ENCODE data around the gene MICAL2.

The MICAL2 gene

GRCh38 chr11:12084256-12084655, 26.1 kb upstream of the MICAL2 start:
- no peak for TF ChIP-seq FOXP2 (optimal IDR thresholded peaks at IDR 0.05; ENCODE audit: control extremely low read depth, extremely low read length, insufficient read depth)
- TF ChIP-seq EZH2 (IDR thresholded peaks at IDR 0.05) = no peak

GRCh38 chr11:12085371-12086251, 24.8 kb upstream of the MICAL2 start:
- Histone ChIP-seq H3K9me3 (ENCODE audit: low read depth, low read length) (no peaks in the 10 kb centered on the region), H3K4me3 (no peak overlapping the region), H3K36me3 (ENCODE audit: insufficient read depth, low read length) (no peaks in the 10 kb centered on the region), H3K9ac (ENCODE audit: insufficient read length) (no peak overlapping the region), H3K27ac (no peak overlapping the region)
- DNase-seq (ENCODE audit: low read depth, low spot score) = no peak
- TF ChIP-seq EZH2 (IDR thresholded peaks at IDR 0.05) (no peak), POLR2AphosphoS5 (IDR thresholded peaks at IDR 0.05; ENCODE audit: borderline replicate concordance, low read depth, low read length) (no peak), FOXP2 (optimal IDR thresholded peaks at IDR 0.05; ENCODE audit: control extremely low read depth, extremely low read length, insufficient read depth) (no peak)

More at GRCh38 chr11:12084256-12084655, 26.1 kb upstream of the MICAL2 start:
- no peaks in the 10 kb centered on the region for H3K36me3 ChIP-seq (ENCODE audit: insufficient read depth, low read length)
- no peak overlapping the region for H3K9ac ChIP-seq (ENCODE audit: insufficient read length)
- no peak overlapping the region for H3K27ac ChIP-seq
- DNase-seq (ENCODE audit: low read depth, low spot score) = no peak
- no peak overlapping the region for H3K4me3 ChIP-seq
- no peaks in the 10 kb centered on the region for H3K9me3 ChIP-seq (ENCODE audit: low read depth, low read length)

GRCh38 chr11:12086271-12087074, 23.9 kb upstream of the MICAL2 start:
- Histone ChIP-seq H3K36me3 (ENCODE audit: insufficient read depth, low read length) (no peaks in the 10 kb centered on the region), H3K4me3 (no peak overlapping the region), H3K9ac (ENCODE audit: insufficient read length) (no peak overlapping the region), H3K9me3 (ENCODE audit: low read depth, low read length) (no peaks in the 10 kb centered on the region), H3K27ac (no peak overlapping the region)
- TF ChIP-seq FOXP2 (optimal IDR thresholded peaks at IDR 0.05; ENCODE audit: control extremely low read depth, extremely low read length, insufficient read depth) (no peak), POLR2AphosphoS5 (IDR thresholded peaks at IDR 0.05; ENCODE audit: borderline replicate concordance, low read depth, low read length) (no peak), EZH2 (IDR thresholded peaks at IDR 0.05) (no peak)
- DNase-seq (ENCODE audit: low read depth, low spot score) = no peak

GRCh38 chr11:12087075-12088004, 23.1 kb upstream of the MICAL2 start:
- H3K4me3 ChIP-seq = no peak overlapping the region

GRCh38 chr11:12088047-12088481, 22.3 kb upstream of the MICAL2 start:
- Histone ChIP-seq H3K9ac (ENCODE audit: insufficient read length) (no peak overlapping the region), H3K9me3 (ENCODE audit: low read depth, low read length) (no peaks in the 10 kb centered on the region), H3K4me3 (no peak overlapping the region), H3K27ac (no peak overlapping the region), H3K36me3 (ENCODE audit: insufficient read depth, low read length) (no peaks in the 10 kb centered on the region)
- TF ChIP-seq EZH2 (IDR thresholded peaks at IDR 0.05) = no peak
- TF ChIP-seq POLR2AphosphoS5 (IDR thresholded peaks at IDR 0.05; ENCODE audit: borderline replicate concordance, low read depth, low read length) = no peak
- no peak for TF ChIP-seq FOXP2 (optimal IDR thresholded peaks at IDR 0.05; ENCODE audit: control extremely low read depth, extremely low read length, insufficient read depth)
- DNase-seq (ENCODE audit: low read depth, low spot score) = no peak

More at GRCh38 chr11:12087075-12088004, 23.1 kb upstream of the MICAL2 start:
- no peak for TF ChIP-seq FOXP2 (optimal IDR thresholded peaks at IDR 0.05; ENCODE audit: control extremely low read depth, extremely low read length, insufficient read depth)
- TF ChIP-seq POLR2AphosphoS5 (IDR thresholded peaks at IDR 0.05; ENCODE audit: borderline replicate concordance, low read depth, low read length) = no peak
- TF ChIP-seq EZH2 (IDR thresholded peaks at IDR 0.05) = no peak
- DNase-seq (ENCODE audit: low read depth, low spot score) = no peak
- Histone ChIP-seq H3K9me3 (ENCODE audit: low read depth, low read length) (no peaks in the 10 kb centered on the region), H3K9ac (ENCODE audit: insufficient read length) (no peak overlapping the region), H3K36me3 (ENCODE audit: insufficient read depth, low read length) (no peaks in the 10 kb centered on the region), H3K27ac (no peak overlapping the region)

GRCh38 chr11:12088531-12088930, 21.9 kb upstream of the MICAL2 start:
- Histone ChIP-seq H3K27ac (no peak overlapping the region), H3K4me3 (no peak overlapping the region), H3K9me3 (ENCODE audit: low read depth, low read length) (no peaks in the 10 kb centered on the region), H3K9ac (ENCODE audit: insufficient read length) (no peak overlapping the region), H3K36me3 (ENCODE audit: insufficient read depth, low read length) (no peaks in the 10 kb centered on the region)
- no peak for DNase-seq (ENCODE audit: low read depth, low spot score)
- no peak for TF ChIP-seq POLR2AphosphoS5 (IDR thresholded peaks at IDR 0.05; ENCODE audit: borderline replicate concordance, low read depth, low read length)
- TF ChIP-seq EZH2 (IDR thresholded peaks at IDR 0.05) = no peak
- TF ChIP-seq FOXP2 (optimal IDR thresholded peaks at IDR 0.05; ENCODE audit: control extremely low read depth, extremely low read length, insufficient read depth) = no peak

- DNase-seq (ENCODE audit: low read depth, low spot score) = no peak
- TF ChIP-seq POLR2AphosphoS5 (IDR thresholded peaks at IDR 0.05; ENCODE audit: borderline replicate concordance, low read depth, low read length) = no peak
- TF ChIP-seq FOXP2 (optimal IDR thresholded peaks at IDR 0.05; ENCODE audit: control extremely low read depth, extremely low read length, insufficient read depth) = no peak
- TF ChIP-seq EZH2 (IDR thresholded peaks at IDR 0.05) = no peak
- Histone ChIP-seq H3K4me3 (no peak overlapping the region), H3K36me3 (ENCODE audit: insufficient read depth, low read length) (no peaks in the 10 kb centered on the region), H3K9ac (ENCODE audit: insufficient read length) (no peak overlapping the region), H3K9me3 (ENCODE audit: low read depth, low read length) (no peaks in the 10 kb centered on the region), H3K27ac (no peak overlapping the region)
Measured at GRCh38 chr11:12089041-12089440, 21.3 kb upstream of the MICAL2 start.
